Mesendoderm (in vitro differentiated cells): ENCODE results near the gene GBX2.
A peak's percentile ranks its signal among the peaks of the same experiment; 100 is the strongest.

Source experiments
- DNase-seq: peaks from one replicate; pipeline ENCODE4 v3.0.0; 2013
- H2AK5ac ChIP-seq: 2 replicates; pipeline ENCODE4 v1.6.1; 2013; ENCODE audit warnings: low read length, inconsistent platforms
- H2BK120ac ChIP-seq: 2 replicates; pipeline ENCODE4 v1.6.1; 2013; ENCODE audit warnings: low read depth, mild to moderate bottlenecking, low read length, moderate library complexity, mixed read lengths
- H2BK15ac ChIP-seq: replicated peaks from 2 replicates; pipeline ENCODE4 v1.6.1; 2013; ENCODE audit warnings: low read depth, mild to moderate bottlenecking, moderate library complexity
- H2BK5ac ChIP-seq: 2 replicates; pipeline ENCODE4 v1.6.1; 2013; ENCODE audit warnings: low read length, inconsistent platforms
- H3K18ac ChIP-seq: 2 replicates; pipeline ENCODE4 v1.6.1; 2013; ENCODE audit warnings: mild to moderate bottlenecking, low read length, mixed read lengths
- H3K23ac ChIP-seq: one replicate; pipeline ENCODE4 v1.6.1; 2013; ENCODE audit warnings: low read length
- H3K27ac ChIP-seq: 2 replicates; pipeline ENCODE4 v1.5.1; 2013; ENCODE audit warnings: low read depth, mild to moderate bottlenecking, inconsistent platforms, low read length, moderate library complexity
- H3K27me3 ChIP-seq: 2 replicates; pipeline ENCODE4 v1.6.1; 2013; ENCODE audit warnings: low read length, control low read depth, mild to moderate bottlenecking, inconsistent platforms; ENCODE audit not compliant: insufficient read depth, poor library complexity
- H3K36me3 ChIP-seq: 2 replicates; pipeline ENCODE4 v1.6.1; 2013; ENCODE audit warnings: low read length, inconsistent platforms; ENCODE audit not compliant: control insufficient read depth, insufficient read depth
- H3K4ac ChIP-seq: one replicate; pipeline ENCODE4 v1.6.1; 2013; ENCODE audit warnings: low read depth, mild to moderate bottlenecking, low read length, moderate library complexity
- H3K4me1 ChIP-seq: 2 replicates; pipeline ENCODE4 v1.6.1; 2013; ENCODE audit warnings: low read depth, low read length, inconsistent platforms; ENCODE audit not compliant: control insufficient read depth
- H3K4me2 ChIP-seq: 2 replicates; pipeline ENCODE4 v1.6.1; 2013; ENCODE audit warnings: low read length
- H3K4me3 ChIP-seq: 2 replicates; pipeline ENCODE4 v1.5.1; 2013; ENCODE audit warnings: mild to moderate bottlenecking, low read length
- H3K56ac ChIP-seq: one replicate; pipeline ENCODE4 v1.6.1; 2013; ENCODE audit warnings: low read length
- H3K79me1 ChIP-seq: 2 replicates; pipeline ENCODE4 v1.6.1; 2013; ENCODE audit warnings: low read length, inconsistent platforms
- H3K79me2 ChIP-seq: 2 replicates; pipeline ENCODE4 v1.6.1; 2013; ENCODE audit warnings: mild to moderate bottlenecking, low read length; ENCODE audit not compliant: control insufficient read depth, insufficient read depth
- H3K9ac ChIP-seq: 2 replicates; pipeline ENCODE4 v1.6.1; 2013; ENCODE audit warnings: low read length, inconsistent platforms
- H4K5ac ChIP-seq: one replicate; pipeline ENCODE4 v1.6.1; 2013; ENCODE audit warnings: low read length
- H4K8ac ChIP-seq: one replicate; pipeline ENCODE4 v1.6.1; 2013; ENCODE audit warnings: low read depth, mild to moderate bottlenecking, control low read depth, low read length, moderate library complexity
- WGBS: extraction: QIAGEN DNeasy Blood & Tissue Kit; methylation state at CpG from one replicate; pipeline ENCODE4 v1.1.7; 2013; ENCODE audit warnings: low lambda C conversion rate, missing lambda C conversion rate; ENCODE audit not compliant: insufficient coverage; ENCODE audit errors: extremely low coverage; 5-methylcytosine and 5-hydroxymethylcytosine counted together

GBX2 gene

DNA sequence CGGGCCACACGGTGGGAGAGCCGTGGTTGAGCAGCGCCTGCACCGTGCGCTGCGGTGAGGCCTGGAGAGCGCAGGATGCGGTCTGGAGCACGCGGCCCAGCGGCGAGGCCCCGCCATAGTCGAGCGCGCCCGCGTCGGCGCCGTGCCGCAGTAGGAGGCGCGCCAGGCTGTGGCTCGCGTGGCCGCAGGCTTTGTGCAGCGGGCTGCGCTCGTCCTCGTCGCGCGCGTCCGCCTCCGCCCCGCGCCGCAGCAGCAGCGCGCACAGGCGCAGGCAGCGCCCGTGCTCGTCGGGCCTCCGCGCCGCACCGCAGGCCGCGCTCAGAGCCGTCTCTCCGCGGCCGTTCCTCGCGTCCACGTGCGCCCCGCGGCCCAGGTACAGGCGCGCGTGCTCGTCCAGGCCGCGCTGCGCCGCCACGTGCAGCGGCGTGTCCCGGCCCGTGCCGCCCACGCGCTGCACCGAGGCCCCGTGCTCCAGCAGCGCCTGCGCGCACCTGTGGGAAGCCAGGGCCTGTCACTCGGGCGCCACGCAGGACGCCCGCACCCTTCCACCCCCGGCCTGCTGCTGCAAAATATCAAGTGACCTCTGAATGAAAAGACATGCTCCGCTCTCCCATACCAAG lies 46.3 kb upstream of the GBX2 start:
- Histone ChIP-seq H3K4me1 (no peaks in the 10 kb centered on the region), H2AK5ac (no peak overlapping the region), H3K56ac (no peak overlapping the region), H2BK5ac (no peak overlapping the region), H3K4me3 (no peak overlapping the region), H3K18ac (no peak overlapping the region), H3K79me2 (no peaks in the 10 kb centered on the region), H4K8ac (no peak overlapping the region), H4K5ac (no peak overlapping the region), H2BK15ac (no peak overlapping the region), H3K23ac (no peak overlapping the region), H3K36me3 (no peaks in the 10 kb centered on the region), H3K4me2 (no peak overlapping the region), H3K9ac (no peak overlapping the region), H3K4ac (no peak overlapping the region), H3K79me1 (no peaks in the 10 kb centered on the region), H3K27ac (no peak overlapping the region), H2BK120ac (no peak overlapping the region), H3K27me3 (no peaks in the 10 kb centered on the region)
- no peak for DNase-seq
- WGBS, result no CpG with 5 or more reads among the region's 92 CpGs

DNA sequence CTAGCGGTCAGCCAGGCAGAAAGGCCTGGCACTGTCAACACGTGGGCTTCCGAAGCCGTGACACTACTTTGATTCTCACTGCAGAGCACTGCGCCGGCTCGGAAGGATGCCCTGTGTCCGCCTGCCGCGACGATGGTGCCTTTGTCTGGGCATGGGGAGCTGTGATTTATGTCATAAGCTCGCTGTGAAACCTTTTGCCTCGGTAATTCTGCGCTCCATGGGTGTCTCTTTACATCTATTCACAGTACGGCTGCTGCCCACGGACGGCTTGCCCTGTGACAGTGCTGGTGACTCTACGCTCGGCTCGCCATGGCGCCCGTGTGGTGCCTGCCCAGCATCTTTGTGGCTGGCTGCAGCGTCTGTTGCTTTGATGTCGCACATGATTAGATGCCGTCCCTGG lies 43.1 kb upstream of the GBX2 start:
- Histone ChIP-seq H3K27ac (no peak overlapping the region), H3K36me3 (no peaks in the 10 kb centered on the region), H2BK15ac (no peak overlapping the region), H3K4ac (no peak overlapping the region), H3K79me1 (no peaks in the 10 kb centered on the region), H2BK120ac (no peak overlapping the region), H3K4me1 (no peaks in the 10 kb centered on the region), H3K27me3 (no peaks in the 10 kb centered on the region), H3K4me3 (no peak overlapping the region), H4K5ac (no peak overlapping the region), H3K4me2 (no peak overlapping the region), H2AK5ac (no peak overlapping the region), H3K56ac (no peak overlapping the region), H3K79me2 (no peaks in the 10 kb centered on the region), H2BK5ac (no peak overlapping the region), H3K18ac (no peak overlapping the region), H4K8ac (no peak overlapping the region), H3K9ac (no peak overlapping the region), H3K23ac (no peak overlapping the region)
- no CpG with 5 or more reads among the region's 25 CpGs for WGBS
- DNase-seq, result no peak

DNA sequence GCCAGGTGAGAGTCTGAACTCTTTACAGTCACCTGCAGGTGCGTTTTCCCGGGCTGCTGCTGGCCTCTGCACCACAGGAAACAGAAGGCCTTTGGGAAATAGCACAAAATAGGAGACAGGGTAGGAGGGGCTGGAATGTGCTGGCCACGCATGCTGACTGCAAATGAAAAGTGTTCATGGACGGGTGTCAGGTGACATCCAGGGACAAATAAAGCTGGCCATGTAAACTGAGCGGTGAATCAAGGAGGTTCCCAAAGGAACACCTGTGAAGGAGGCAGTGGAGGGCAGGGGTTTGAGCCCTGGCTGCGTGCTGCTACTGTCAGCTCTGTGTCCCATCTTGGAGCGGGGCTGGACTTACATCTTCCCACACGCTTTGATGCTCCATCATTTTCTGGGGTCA lies 42.4 kb upstream of the GBX2 start:
- peak; percentile 23 for DNase-seq
- Histone ChIP-seq H3K4me2 (no peak overlapping the region), H2BK5ac (no peak overlapping the region), H3K4me3 (no peak overlapping the region), H3K4me1 (no peaks in the 10 kb centered on the region), H3K79me2 (no peaks in the 10 kb centered on the region), H2AK5ac (no peak overlapping the region), H3K23ac (no peak overlapping the region), H3K56ac (no peak overlapping the region), H3K18ac (no peak overlapping the region), H2BK120ac (no peak overlapping the region), H3K27me3 (no peaks in the 10 kb centered on the region), H3K4ac (no peak overlapping the region), H3K36me3 (no peaks in the 10 kb centered on the region), H3K27ac (no peak overlapping the region), H4K5ac (no peak overlapping the region), H4K8ac (no peak overlapping the region), H3K79me1 (no peaks in the 10 kb centered on the region), H2BK15ac (no peak overlapping the region), H3K9ac (no peak overlapping the region)
- WGBS, result no CpG with 5 or more reads among the region's 8 CpGs

DNA sequence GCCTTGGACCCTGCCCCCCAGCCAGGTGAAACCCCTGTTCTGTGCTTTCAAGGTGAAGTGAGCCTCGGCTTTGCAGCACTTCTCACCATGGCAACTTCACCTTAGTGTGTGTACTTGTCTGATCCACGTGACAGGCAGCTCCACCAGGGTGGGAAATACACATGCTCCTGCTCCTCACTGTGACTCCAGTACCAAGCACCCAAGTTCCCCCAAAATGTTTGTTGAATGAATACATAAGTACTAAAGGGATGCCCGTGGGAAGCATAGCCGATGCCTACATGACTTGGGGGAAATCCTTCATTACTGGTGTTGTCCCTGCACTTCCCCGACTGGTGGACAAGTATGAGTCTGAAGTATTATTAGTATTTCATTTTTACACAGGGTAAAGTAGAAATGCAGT lies 41.8 kb upstream of the GBX2 start:
- Histone ChIP-seq H3K4me1 (no peaks in the 10 kb centered on the region), H4K8ac (no peak overlapping the region), H4K5ac (no peak overlapping the region), H3K56ac (no peak overlapping the region), H3K4me3 (no peak overlapping the region), H3K4ac (no peak overlapping the region), H3K4me2 (no peak overlapping the region), H3K79me1 (no peaks in the 10 kb centered on the region), H3K27me3 (no peaks in the 10 kb centered on the region), H2BK5ac (no peak overlapping the region), H3K18ac (no peak overlapping the region), H3K36me3 (no peaks in the 10 kb centered on the region), H3K9ac (no peak overlapping the region), H3K23ac (no peak overlapping the region), H2BK120ac (no peak overlapping the region), H2BK15ac (no peak overlapping the region), H2AK5ac (no peak overlapping the region), H3K27ac (no peak overlapping the region), H3K79me2 (no peaks in the 10 kb centered on the region)
- no CpG with 5 or more reads among the region's 5 CpGs for WGBS
- DNase-seq, result no peak

DNA sequence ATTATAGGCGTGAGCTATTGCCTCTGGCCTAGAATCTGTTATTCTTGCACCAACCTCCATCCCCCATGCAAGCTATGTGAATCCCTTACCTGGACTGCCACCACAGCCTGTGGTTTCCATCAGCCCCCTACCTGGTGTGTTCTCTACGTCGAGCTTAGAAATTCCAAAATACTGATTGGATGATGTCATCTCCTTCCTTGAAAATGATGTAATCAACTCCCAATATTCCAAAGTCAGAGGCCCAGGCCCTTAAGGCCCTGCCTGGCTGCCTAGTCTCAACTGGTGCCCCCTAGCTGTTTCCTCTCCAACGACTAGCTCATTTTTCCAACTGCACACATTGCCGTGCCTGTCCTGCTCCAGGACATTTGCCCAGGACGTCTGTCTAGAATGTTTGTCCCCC lies 41.3 kb upstream of the GBX2 start:
- no peak overlapping the region for H2BK15ac ChIP-seq
- no peak overlapping the region for H3K27ac ChIP-seq
- no peak overlapping the region for H3K23ac ChIP-seq
- no peaks in the 10 kb centered on the region for H3K79me1 ChIP-seq
- H2BK120ac ChIP-seq, result no peak overlapping the region
- no peak overlapping the region for H4K5ac ChIP-seq
- no peak overlapping the region for H3K56ac ChIP-seq
- no CpG with 5 or more reads among the region's 6 CpGs for WGBS
- no peaks in the 10 kb centered on the region for H3K27me3 ChIP-seq
- H2AK5ac ChIP-seq, result no peak overlapping the region
- H3K36me3 ChIP-seq, result no peaks in the 10 kb centered on the region
- H4K8ac ChIP-seq, result no peak overlapping the region
- H3K9ac ChIP-seq, result no peak overlapping the region
- H3K4ac ChIP-seq, result no peak overlapping the region
- H3K4me2 ChIP-seq, result no peak overlapping the region
- H3K4me1 ChIP-seq, result no peaks in the 10 kb centered on the region
- peak; percentile 97 for DNase-seq
- H3K4me3 ChIP-seq, result no peak overlapping the region
- H3K79me2 ChIP-seq, result no peaks in the 10 kb centered on the region
- no peak overlapping the region for H3K18ac ChIP-seq
- H2BK5ac ChIP-seq, result no peak overlapping the region
